BJ (cell line): Measurements from ENCODE around the gene DCPS. TPM values are rescaled to one million over a fixed set of nuclear protein-coding genes. Genes with fewer than 3 reads are reported as not detected.

ENCODE experiments used
- CTCF ChIA-PET: fragments of 350-600 bp; formaldehyde crosslinking; extraction: SDS; loops from one replicate; lab custom pipeline; 2021; ENCODE audit warnings: antibody characterized with exemption, inconsistent platforms; lab: Yijun Ruan, JAX
- POLR2A ChIA-PET: fragments of 300-600 bp; sonication (Branson Sonifier 250); formaldehyde crosslinking; extraction: SDS; loops from one replicate; lab custom pipeline; 2021; ENCODE audit warnings: antibody characterized with exemption; lab: Charles Lee
- DNase-seq: peaks from one replicate; pipeline ENCODE4 v3.0.0-alpha.2; 2011; ENCODE audit warnings: low read depth
- H3K27me3 ChIP-seq: 2 replicates; pipeline ENCODE4 v1.6.0; 2011; ENCODE audit warnings: low read length; ENCODE audit not compliant: control insufficient read depth, insufficient read depth
- H3K36me3 ChIP-seq: 2 replicates; pipeline ENCODE4 v1.5.1; 2011; ENCODE audit warnings: low read length; ENCODE audit not compliant: control insufficient read depth, insufficient read depth
- H3K4me3 ChIP-seq: 2 replicates; pipeline ENCODE4 v1.5.1; 2011; ENCODE audit warnings: low read depth, mild to moderate bottlenecking, control low read depth, low read length
- polyA plus RNA-seq: library from polyadenylated mRNA; depleted of rRNA; stranded (reverse); fragments of >200 nt; gene quantifications from 2 replicates; pipeline ENCODE4 v1.2.3, GENCODE V29; 2011
- TF ChIP-seq, protein P1 (sequence below): IDR thresholded peaks from 2 replicates; pipeline ENCODE4 v1.5.1; 2011; ENCODE audit warnings: low read depth, mild to moderate bottlenecking, control low read depth, inconsistent platforms, low read length, moderate library complexity; ENCODE audit not compliant: insufficient read depth

The DCPS gene
- polyA plus RNA-seq, 1 experiment, result 23.5 TPM

DNA sequence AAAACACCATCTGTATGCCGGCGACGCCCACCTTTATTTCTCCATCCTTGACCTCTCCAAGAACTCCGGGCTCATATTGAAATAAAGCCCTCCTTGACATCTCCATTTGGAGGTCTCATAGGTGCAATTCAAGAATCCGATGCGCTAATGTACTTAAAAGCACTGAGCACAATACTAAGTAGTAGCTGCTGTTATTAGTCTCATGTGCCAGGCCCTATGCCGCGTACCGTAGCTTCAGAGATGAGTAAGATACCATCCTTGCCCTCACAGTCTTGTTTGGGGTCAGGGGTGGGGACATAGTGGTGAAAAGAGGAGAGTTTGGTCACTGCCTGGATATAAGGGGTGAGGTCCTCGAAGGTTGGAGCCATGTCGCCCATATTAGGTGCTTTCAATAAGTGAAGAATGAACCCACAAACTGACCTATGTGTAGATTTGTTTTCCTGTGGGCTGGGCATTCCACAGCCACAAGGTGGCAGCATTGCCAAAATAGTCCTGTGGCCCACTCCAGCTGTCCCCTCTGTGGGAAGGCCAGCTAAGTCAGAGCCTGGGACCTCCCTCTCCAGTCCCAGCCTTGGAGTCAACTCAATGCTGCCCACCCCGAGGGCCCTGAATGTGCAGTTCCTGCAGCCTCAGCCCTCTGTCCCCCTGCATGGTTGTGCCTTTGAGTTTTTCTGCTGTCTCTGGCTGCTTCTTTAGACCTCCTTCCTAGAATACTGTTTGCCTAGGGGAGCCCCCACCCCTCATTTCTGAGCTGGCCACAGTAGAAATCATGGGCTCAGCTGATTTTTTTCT, 6.5 kb downstream of the DCPS start:
- no peak for DNase-seq
- Histone ChIP-seq H3K4me3 (no peak overlapping the region), H3K27me3 (no peaks in the 10 kb centered on the region), H3K36me3 (peaks cover 1% of the 10 kb centered on the region; the same call in 1 of the 2 replicates)
- CTCF ChIA-PET, result interaction anchor here (0.6 to 5.2 kb wide), 47 partner anchors 9 to 763 kb away, joined by 3 to 71 read pairs (median 5); partner anchors contain the start of genes KIRREL3 and ST3GAL4
- POLR2A ChIA-PET, result interaction anchor here (0.6 kb wide), 1 partner anchor 36 kb away, joined by 3 read pairs; no protein-coding TSS in a partner anchor
- TF ChIP-seq, protein P1, sequence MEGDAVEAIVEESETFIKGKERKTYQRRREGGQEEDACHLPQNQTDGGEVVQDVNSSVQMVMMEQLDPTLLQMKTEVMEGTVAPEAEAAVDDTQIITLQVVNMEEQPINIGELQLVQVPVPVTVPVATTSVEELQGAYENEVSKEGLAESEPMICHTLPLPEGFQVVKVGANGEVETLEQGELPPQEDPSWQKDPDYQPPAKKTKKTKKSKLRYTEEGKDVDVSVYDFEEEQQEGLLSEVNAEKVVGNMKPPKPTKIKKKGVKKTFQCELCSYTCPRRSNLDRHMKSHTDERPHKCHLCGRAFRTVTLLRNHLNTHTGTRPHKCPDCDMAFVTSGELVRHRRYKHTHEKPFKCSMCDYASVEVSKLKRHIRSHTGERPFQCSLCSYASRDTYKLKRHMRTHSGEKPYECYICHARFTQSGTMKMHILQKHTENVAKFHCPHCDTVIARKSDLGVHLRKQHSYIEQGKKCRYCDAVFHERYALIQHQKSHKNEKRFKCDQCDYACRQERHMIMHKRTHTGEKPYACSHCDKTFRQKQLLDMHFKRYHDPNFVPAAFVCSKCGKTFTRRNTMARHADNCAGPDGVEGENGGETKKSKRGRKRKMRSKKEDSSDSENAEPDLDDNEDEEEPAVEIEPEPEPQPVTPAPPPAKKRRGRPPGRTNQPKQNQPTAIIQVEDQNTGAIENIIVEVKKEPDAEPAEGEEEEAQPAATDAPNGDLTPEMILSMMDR, result peak; percentile 91

DNA sequence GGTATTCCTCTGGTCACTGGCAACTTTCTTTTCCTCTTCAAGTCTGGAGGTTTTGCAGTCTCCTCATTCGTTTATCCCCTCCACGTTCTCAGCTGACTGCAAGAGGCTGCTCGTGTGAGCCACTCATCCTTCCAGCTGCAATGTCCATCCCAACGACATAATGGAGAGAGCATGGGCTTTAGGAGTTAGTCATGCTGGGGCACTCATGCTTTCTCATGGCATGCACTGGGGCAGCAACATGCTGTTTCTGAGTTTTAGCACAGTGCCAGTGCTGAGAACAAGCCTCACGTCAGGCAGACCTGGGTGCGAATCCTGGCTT, 7.1 kb downstream of the DCPS start:
- ChIA-PET CTCF (interaction anchor here (0.6 to 5.2 kb wide), 45 partner anchors 8 to 763 kb away, joined by 3 to 71 read pairs (median 5); partner anchors contain the start of genes KIRREL3 and ST3GAL4), POLR2A (no interaction called here)
- Histone ChIP-seq H3K4me3 (no peak overlapping the region), H3K27me3 (no peaks in the 10 kb centered on the region), H3K36me3 (peaks cover 1% of the 10 kb centered on the region; the same call in 1 of the 2 replicates)
- TF ChIP-seq, protein P1, result no peak
- no peak for DNase-seq

DNA sequence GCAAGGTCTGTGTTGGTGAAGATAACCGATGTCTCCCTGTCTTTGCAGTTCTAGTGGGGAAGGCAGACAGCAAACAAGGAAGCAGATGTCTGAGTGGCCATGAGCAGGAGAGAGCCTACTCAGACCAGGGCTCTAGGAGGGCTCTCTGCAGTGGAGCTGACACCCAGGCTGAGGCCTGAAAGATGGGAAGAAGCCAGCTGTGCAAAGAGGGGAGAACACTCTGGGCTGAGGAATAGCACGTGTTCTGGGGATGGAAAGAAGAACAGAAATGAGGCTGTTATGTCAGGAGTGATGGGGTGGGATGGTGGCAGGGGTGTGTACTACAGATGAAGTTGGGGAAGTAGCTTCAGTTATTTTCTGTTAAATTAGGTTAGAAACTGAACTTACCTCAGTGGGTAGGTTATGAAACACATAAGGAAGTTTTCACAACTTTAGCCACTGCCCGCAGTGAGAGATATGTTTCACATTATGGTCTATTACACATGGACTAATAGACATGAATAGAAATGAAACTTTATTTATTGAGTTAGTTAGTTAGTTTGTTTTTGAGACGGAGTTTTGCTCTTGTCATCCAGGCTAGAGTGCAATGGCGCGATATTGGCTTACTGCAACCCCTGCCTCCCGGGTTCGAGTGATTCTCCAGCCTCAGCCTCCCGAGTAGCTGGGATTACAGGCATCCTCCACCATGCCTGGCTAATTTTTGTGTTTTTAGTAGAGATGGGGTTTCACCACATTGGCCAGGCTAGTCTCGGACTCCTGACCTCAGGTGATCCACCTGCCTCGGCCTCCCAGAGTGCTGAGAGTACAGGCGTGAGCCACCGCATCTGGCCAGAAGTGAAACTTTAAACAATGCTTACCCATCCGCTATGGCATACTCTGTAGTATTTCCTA, 7.8 kb downstream of the DCPS start:
- POLR2A ChIA-PET, result no interaction called here
- CTCF ChIA-PET, result interaction anchor here (0.6 to 5.2 kb wide), 33 partner anchors 7 to 689 kb away, joined by 3 to 71 read pairs (median 6); partner anchors contain the start of genes KIRREL3 and ST3GAL4
- no peak for DNase-seq
- peaks cover 1% of the 10 kb centered on the region; the same call in 1 of the 2 replicates for H3K36me3 ChIP-seq
- no peaks in the 10 kb centered on the region for H3K27me3 ChIP-seq
- H3K4me3 ChIP-seq, result no peak overlapping the region
- TF ChIP-seq, protein P1, result no peak

DNA sequence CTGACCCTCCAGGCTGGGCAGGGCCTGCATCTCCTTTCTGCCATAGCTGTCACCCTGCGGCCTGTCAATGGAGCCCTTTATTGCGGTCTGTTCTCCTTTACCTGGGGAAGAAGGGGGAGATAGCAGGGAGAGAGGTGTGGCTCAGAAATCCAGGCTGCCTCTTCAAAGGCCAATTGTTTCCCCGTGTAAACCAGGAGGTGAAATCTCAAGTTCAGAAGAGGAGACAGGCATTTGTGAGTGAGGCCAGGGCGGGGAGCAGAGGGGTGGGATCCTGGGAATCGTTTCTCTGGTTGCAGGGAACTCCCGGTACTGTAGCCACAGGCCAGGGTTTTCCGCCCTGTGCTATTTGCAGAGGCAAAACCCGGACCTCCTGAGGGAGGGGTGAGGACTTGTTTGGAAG, 9.1 kb downstream of the DCPS start:
- TF ChIP-seq, protein P1, result no peak
- CTCF ChIA-PET, result interaction anchor here (1.0 to 4.1 kb wide), 5 partner anchors 43 to 171 kb away, joined by 4 to 71 read pairs (median 41); partner anchors contain the start of gene ST3GAL4
- Histone ChIP-seq H3K27me3 (no peaks in the 10 kb centered on the region), H3K4me3 (no peak overlapping the region), H3K36me3 (peaks cover 1% of the 10 kb centered on the region; the same call in 1 of the 2 replicates)
- POLR2A ChIA-PET, result no interaction called here
- no peak for DNase-seq
